ENCODE results near the gene MYD88. TPM values are rescaled to one million over a fixed set of nuclear protein-coding genes. Genes with fewer than 3 reads are reported as not detected.

MYD88 gene
- total and polyA plus RNA-seq, 9 of the 15 experiments (the other 6 are each of a cell fraction or from before 2014, with no cell fraction given): 3.2 to 47.3 (median 27.6) TPM

DNA sequence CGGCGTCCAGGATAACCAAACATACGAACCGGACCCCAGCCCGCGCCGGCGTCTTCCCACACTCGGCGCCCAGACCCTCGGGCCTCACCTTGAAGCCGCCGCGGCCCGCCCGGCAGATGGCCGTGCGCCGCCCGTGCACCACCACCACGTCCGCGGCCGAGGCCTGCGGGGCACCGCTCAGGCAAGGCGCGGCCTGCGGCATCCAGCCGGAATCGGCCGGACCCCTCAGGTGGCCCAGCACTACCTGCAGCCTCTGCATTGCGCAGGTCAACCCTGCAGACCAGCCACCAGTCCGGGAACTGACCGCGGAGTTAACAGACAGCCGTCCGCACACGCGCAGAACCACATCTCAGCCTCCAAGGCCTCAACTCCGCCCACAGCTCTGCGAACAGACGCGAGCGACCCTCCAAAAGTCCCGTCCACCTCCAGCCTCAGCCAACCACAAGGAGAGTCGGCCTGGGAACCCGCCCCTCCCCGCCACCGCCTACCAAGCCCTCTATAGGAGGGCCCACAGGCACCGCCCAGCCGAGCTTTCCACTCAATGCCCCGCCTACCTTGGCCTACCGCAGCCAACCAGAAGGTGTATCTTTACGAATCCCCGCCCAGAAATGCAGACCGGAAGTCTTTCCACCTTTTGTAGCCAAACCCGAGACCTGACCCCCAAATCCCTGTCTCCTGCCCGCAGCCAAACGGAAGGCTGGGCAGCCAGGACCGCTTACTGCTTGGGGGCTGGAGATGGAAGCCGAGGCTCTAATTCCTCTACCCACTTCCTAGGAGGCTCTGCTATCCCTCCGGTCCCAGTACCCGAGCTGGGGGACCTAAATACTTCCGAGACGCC, 1.5 kb upstream of the MYD88 start, which contains the start of gene ACAA1 (continued):
- TF ChIP-seq STAT5A (IDR thresholded peaks at IDR 0.05; ENCODE audit: borderline replicate concordance, low read length) (no peak), FOXJ2 (tag; IDR thresholded peaks at IDR 0.05) (no peak), TARDBP (IDR thresholded peaks at IDR 0.05) (no peak), NBN (IDR thresholded peaks at IDR 0.05; ENCODE audit: low read depth) (0 out of 2 replicates have a peak, but pooled peaks have one; percentile 21), ZEB2 (IDR thresholded peaks at IDR 0.05) (no peak), ZNF224 (CRISPR knock-in tag; IDR thresholded peaks at IDR 0.05) (no peak), SRF (CRISPR knock-in tag; IDR thresholded peaks at IDR 0.05) (peak in 1 of 2 experiments; percentile 68; a peak in 1 of 4 replicates), TBP (optimal IDR thresholded peaks at IDR 0.05; ENCODE audit: low read depth, low read length) (peak; percentile 73), FUS (optimal IDR thresholded peaks at IDR 0.05; ENCODE audit: low read depth, low read length) (no peak), NR2C1 (IDR thresholded peaks at IDR 0.05) (peak; percentile 73), NR2C1 (tag; IDR thresholded peaks at IDR 0.05) (peak; percentile 76), LCOR (CRISPR knock-in tag; IDR thresholded peaks at IDR 0.05) (no peak; the same call in 1 of the 2 replicates), KAT7 (CRISPR knock-in tag; IDR thresholded peaks at IDR 0.05; ENCODE audit: borderline replicate concordance) (no peak; the same call in 1 of the 2 replicates)
- TF ChIP-seq, protein P1, sequence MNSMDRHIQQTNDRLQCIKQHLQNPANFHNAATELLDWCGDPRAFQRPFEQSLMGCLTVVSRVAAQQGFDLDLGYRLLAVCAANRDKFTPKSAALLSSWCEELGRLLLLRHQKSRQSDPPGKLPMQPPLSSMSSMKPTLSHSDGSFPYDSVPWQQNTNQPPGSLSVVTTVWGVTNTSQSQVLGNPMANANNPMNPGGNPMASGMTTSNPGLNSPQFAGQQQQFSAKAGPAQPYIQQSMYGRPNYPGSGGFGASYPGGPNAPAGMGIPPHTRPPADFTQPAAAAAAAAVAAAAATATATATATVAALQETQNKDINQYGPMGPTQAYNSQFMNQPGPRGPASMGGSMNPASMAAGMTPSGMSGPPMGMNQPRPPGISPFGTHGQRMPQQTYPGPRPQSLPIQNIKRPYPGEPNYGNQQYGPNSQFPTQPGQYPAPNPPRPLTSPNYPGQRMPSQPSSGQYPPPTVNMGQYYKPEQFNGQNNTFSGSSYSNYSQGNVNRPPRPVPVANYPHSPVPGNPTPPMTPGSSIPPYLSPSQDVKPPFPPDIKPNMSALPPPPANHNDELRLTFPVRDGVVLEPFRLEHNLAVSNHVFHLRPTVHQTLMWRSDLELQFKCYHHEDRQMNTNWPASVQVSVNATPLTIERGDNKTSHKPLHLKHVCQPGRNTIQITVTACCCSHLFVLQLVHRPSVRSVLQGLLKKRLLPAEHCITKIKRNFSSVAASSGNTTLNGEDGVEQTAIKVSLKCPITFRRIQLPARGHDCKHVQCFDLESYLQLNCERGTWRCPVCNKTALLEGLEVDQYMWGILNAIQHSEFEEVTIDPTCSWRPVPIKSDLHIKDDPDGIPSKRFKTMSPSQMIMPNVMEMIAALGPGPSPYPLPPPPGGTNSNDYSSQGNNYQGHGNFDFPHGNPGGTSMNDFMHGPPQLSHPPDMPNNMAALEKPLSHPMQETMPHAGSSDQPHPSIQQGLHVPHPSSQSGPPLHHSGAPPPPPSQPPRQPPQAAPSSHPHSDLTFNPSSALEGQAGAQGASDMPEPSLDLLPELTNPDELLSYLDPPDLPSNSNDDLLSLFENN (IDR thresholded peaks at IDR 0.05; ENCODE audit: low read depth in 2 of 2, low read length in 2 of 2): no peak
- TF ChIP-seq, protein P2, sequence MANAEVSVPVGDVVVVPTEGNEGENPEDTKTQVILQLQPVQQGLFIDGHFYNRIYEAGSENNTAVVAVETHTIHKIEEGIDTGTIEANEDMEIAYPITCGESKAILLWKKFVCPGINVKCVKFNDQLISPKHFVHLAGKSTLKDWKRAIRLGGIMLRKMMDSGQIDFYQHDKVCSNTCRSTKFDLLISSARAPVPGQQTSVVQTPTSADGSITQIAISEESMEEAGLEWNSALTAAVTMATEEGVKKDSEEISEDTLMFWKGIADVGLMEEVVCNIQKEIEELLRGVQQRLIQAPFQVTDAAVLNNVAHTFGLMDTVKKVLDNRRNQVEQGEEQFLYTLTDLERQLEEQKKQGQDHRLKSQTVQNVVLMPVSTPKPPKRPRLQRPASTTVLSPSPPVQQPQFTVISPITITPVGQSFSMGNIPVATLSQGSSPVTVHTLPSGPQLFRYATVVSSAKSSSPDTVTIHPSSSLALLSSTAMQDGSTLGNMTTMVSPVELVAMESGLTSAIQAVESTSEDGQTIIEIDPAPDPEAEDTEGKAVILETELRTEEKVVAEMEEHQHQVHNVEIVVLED (CRISPR knock-in tag; IDR thresholded peaks at IDR 0.05): no peak
- TF ChIP-seq, protein P3, sequence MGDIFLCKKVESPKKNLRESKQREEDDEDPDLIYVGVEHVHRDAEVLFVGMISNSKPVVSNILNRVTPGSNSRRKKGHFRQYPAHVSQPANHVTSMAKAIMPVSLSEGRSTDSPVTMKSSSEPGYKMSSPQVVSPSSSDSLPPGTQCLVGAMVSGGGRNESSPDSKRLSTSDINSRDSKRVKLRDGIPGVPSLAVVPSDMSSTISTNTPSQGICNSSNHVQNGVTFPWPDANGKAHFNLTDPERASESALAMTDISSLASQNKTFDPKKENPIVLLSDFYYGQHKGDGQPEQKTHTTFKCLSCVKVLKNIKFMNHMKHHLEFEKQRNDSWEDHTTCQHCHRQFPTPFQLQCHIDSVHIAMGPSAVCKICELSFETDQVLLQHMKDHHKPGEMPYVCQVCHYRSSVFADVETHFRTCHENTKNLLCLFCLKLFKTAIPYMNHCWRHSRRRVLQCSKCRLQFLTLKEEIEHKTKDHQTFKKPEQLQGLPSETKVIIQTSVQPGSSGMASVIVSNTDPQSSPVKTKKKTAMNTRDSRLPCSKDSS (IDR thresholded peaks at IDR 0.05; ENCODE audit: low read depth, partially characterized antibody): no peak
- TF ChIP-seq, protein P4, sequence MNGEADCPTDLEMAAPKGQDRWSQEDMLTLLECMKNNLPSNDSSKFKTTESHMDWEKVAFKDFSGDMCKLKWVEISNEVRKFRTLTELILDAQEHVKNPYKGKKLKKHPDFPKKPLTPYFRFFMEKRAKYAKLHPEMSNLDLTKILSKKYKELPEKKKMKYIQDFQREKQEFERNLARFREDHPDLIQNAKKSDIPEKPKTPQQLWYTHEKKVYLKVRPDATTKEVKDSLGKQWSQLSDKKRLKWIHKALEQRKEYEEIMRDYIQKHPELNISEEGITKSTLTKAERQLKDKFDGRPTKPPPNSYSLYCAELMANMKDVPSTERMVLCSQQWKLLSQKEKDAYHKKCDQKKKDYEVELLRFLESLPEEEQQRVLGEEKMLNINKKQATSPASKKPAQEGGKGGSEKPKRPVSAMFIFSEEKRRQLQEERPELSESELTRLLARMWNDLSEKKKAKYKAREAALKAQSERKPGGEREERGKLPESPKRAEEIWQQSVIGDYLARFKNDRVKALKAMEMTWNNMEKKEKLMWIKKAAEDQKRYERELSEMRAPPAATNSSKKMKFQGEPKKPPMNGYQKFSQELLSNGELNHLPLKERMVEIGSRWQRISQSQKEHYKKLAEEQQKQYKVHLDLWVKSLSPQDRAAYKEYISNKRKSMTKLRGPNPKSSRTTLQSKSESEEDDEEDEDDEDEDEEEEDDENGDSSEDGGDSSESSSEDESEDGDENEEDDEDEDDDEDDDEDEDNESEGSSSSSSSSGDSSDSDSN (IDR thresholded peaks at IDR 0.05; ENCODE audit: borderline replicate concordance in 1 of 2, low read depth in 2 of 2, low read length in 2 of 2): peak; percentile 48 to 71; a peak in 3 of 4 replicates
- TF ChIP-seq, protein P5, sequence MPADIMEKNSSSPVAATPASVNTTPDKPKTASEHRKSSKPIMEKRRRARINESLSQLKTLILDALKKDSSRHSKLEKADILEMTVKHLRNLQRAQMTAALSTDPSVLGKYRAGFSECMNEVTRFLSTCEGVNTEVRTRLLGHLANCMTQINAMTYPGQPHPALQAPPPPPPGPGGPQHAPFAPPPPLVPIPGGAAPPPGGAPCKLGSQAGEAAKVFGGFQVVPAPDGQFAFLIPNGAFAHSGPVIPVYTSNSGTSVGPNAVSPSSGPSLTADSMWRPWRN (IDR thresholded peaks at IDR 0.05; ENCODE audit: low read depth): no peak
